ENCODE measurements around the gene SIGMAR1. TPM values are rescaled to one million over a fixed set of nuclear protein-coding genes. Genes with fewer than 3 reads are reported as not detected.

SIGMAR1 gene
- total RNA-seq, 1 donor from 2014 or later, result 79.7 TPM

DNA sequence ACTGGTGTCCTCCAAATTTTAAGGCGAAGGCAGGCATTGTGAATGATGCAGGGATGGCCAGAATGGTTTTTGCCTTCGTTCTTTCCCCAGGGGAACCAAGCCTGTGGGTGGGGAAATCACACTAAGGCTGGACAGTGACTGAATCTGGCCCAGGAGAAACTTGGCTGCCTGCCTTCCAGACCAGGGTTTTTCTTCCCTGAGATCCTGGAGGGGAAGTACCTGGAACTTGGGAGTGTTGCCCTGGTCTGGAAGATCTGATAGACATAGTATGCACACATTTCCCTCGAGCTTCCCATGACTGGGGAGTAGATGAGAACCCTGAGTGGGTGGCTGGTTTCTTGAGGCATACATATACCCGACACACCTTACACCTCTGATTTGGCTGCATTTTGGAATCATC lies 13.7 kb upstream of the SIGMAR1 start:
- Mint-ChIP-seq H3K9me3 (no peaks in the 10 kb centered on the region), H3K4me3 (peak overlapping the region; percentile 90), H3K4me1 (ENCODE audit: unreplicated experiment) (peaks cover 51% of the 10 kb centered on the region), H3K27me3 (peaks cover 3% of the 10 kb centered on the region), H3K27ac (peak overlapping the region; percentile 87), H3K36me3 (peaks cover 9% of the 10 kb centered on the region)
- no peak for TF ChIP-seq CTCF (conservative IDR thresholded peaks at IDR 0.05)
- no peak for DNase-seq (ENCODE audit: extremely low spot score, unreplicated experiment)

DNA sequence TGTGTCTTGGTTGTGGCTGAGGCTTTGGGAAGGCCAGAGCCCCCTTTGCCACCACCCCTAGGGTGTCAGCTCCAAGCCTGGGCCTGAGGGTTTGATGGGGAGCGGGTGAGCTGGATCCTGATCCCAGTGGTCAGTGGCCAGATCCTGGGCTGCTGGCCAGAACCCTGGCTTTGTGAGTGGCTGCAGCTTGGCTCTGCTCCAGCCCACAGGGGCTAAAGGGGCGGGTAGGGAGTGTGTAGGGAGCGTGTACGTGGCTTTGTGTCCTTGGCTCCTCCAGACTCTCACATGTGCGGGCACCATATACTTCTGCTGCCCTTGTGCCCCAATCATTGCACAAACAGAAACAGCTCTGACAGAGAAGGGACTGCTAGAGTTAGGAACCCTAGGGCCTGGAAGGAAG lies 13.2 kb upstream of the SIGMAR1 start:
- DNase-seq (ENCODE audit: extremely low spot score, unreplicated experiment), result no peak
- Mint-ChIP-seq H3K4me3 (peak overlapping the region; percentile 90), H3K27me3 (peaks cover 3% of the 10 kb centered on the region), H3K36me3 (peaks cover 9% of the 10 kb centered on the region), H3K4me1 (ENCODE audit: unreplicated experiment) (peaks cover 56% of the 10 kb centered on the region), H3K27ac (no peak overlapping the region), H3K9me3 (no peaks in the 10 kb centered on the region)
- no peak for TF ChIP-seq CTCF (conservative IDR thresholded peaks at IDR 0.05)

DNA sequence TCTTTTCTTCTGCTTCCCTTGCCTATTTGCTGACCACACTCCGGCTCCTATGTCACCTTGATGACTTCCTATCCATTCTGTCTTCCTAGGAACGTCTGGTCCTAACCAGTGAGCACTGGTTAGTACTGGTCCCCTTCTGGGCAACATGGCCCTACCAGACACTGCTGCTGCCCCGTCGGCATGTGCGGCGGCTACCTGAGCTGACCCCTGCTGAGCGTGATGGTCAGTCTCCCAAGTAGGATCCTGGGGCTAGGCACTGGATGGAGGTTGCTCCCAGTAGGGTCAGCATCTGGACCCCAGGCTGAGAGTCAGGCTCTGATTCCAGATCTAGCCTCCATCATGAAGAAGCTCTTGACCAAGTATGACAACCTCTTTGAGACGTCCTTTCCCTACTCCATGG lies 11.1 kb upstream of the SIGMAR1 start:
- Mint-ChIP-seq H3K9me3 (no peaks in the 10 kb centered on the region), H3K4me1 (ENCODE audit: unreplicated experiment) (peaks cover 45% of the 10 kb centered on the region), H3K4me3 (peak overlapping the region; percentile 67), H3K36me3 (peaks cover 9% of the 10 kb centered on the region), H3K27me3 (peaks cover 3% of the 10 kb centered on the region), H3K27ac (no peak overlapping the region)
- no peak for TF ChIP-seq CTCF (conservative IDR thresholded peaks at IDR 0.05)
- no peak for DNase-seq (ENCODE audit: extremely low spot score, unreplicated experiment)

- no peak for DNase-seq (ENCODE audit: extremely low spot score, unreplicated experiment)
- no peak for TF ChIP-seq CTCF (conservative IDR thresholded peaks at IDR 0.05)
- Mint-ChIP-seq H3K4me1 (ENCODE audit: unreplicated experiment) (peaks cover 37% of the 10 kb centered on the region), H3K9me3 (no peaks in the 10 kb centered on the region), H3K4me3 (peak overlapping the region; percentile 92), H3K27ac (peak overlapping the region; percentile 80), H3K36me3 (peaks cover 9% of the 10 kb centered on the region), H3K27me3 (peaks cover 3% of the 10 kb centered on the region)
Measured at GRCh38 chr9:34647651-34648050, 10.1 kb upstream of the SIGMAR1 start.

DNA sequence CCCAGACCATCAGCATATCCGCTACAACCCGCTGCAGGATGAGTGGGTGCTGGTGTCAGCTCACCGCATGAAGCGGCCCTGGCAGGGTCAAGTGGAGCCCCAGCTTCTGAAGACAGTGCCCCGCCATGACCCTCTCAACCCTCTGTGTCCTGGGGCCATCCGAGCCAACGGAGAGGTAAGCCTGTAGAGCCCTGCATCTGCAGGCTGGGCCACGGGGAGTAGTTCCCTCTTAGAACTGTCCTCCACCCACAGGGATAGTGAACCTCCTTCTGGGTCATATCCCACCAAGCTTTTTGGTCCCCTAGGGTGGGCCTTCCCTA lies 9.5 kb upstream of the SIGMAR1 start:
- no peak for TF ChIP-seq CTCF (conservative IDR thresholded peaks at IDR 0.05)
- Mint-ChIP-seq H3K27me3 (no peaks in the 10 kb centered on the region), H3K4me3 (peak overlapping the region; percentile 92), H3K36me3 (peaks cover 9% of the 10 kb centered on the region), H3K27ac (peak overlapping the region; percentile 80), H3K9me3 (no peaks in the 10 kb centered on the region), H3K4me1 (ENCODE audit: unreplicated experiment) (peaks cover 31% of the 10 kb centered on the region)
- DNase-seq (ENCODE audit: extremely low spot score, unreplicated experiment), result no peak

All from type B pancreatic cell (in vitro differentiated cells).